GM21447 (cell line): ENCODE data around the gene TOMM7.

ENCODE experiments used
- ATAC-seq: cut with Tn5 transposase; IDR thresholded peaks from one replicate; pipeline ENCODE4 v1.9.1; 2021; ENCODE audit not compliant: unreplicated experiment

The TOMM7 gene

DNA sequence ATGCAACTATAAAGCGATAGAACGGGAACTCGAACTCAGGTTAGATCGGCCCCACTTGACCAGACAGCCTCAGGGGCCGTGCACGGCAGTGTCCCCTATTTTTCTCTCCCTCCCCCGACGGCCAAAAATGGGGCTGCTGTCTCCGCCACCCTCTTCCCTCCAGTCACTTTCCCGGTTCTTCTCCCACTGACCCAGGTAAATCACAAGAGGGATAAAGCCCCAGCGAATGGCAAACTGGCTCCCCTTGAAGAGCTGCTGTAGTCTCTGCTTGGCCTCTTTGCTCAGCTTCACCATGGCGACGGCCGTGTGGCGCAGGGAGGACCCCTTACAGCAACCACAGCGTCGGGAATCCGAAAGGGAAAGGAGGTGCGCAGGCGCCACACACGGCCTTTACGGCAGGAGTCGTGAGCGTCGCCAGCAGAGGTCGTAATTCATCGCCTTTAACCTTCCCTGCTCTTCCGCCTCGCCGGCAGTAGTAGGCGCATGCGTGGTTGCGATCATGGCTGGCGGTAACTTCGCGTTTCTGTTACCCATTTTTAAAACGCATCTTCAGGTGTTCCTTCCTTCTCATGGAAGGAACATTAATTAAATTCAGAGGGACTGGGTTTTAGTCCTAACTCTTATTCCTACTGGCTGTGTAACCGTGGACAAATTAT, at the start of gene TOMM7:
TOMM7 (minus strand) TSS at position 364 of the 656 bp plus-strand sequence; CDS start at position 294, 70 bp downstream.
- peak; percentile 82 for ATAC-seq

DNA sequence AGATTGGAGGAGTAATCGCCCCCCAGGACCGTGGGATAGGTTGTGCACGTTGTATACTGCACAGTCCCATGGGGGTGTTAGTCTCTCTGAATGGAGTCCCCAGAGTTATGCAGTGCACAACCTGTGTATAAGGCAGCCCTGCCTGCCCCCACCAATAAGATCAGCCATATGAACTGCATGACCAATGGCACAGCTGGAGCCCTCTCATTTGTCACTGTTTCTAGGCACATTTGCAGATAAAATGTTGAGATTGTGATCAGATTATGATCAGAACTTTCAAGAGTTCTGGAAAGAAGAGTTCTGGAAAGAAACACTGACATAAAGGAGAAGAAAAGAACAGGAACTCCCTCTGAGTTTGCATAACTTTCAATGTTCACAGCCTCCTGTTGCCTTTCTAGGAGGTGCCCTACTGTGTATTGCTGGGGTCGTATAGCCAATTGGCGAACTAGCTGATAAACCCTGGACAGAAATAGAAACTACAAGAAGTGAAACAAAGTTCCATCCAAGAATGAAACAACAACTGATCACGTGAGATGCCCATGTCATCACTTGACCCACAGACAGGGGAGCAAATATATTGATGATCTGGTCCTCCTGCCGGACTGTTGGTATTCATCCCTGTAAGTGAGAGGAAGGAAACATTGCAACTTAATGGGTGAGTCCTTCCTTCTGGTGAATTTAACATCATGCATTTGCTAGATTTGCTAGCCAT, 49.6 kb upstream of the TOMM7 start:
- ATAC-seq, result peak; percentile 93

DNA sequence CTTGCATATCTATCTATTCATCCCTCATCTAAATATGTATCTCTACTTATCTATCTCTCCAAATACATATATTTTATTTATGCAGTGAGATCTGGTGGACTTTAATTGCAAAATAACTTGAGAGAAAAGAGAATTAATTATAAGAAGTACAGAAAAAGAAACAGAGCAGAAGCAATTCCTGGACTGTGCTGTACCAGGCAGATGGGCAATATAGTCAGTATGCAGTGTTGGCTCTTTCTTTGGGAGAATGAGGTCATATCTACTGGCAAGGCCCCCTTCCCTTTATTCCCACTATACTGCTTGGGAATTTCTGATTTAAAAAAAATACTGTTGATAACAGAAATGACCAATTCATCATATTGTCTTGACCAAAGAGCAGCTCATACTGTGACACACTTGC, 49.0 kb upstream of the TOMM7 start:
- no peak for ATAC-seq

DNA sequence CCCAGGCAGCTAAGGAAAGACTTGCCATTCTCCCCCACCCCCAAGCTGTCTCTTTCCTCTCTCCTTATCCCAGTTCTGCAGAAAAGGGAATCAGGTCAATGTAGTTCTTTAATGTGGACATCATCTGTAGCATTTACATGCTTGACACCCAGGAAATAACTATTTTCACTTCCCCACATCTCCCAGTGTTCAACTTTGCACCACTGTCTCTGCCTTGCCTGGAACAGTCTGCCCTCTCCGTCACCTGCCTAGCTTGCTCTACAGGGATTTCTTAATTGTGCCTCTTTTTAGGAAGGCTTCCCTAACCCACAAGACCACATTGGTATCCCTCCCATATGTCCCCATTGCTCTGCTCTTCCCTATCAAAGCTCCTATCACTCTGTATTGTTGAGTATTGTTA, 45.9 kb upstream of the TOMM7 start:
- no peak for ATAC-seq

DNA sequence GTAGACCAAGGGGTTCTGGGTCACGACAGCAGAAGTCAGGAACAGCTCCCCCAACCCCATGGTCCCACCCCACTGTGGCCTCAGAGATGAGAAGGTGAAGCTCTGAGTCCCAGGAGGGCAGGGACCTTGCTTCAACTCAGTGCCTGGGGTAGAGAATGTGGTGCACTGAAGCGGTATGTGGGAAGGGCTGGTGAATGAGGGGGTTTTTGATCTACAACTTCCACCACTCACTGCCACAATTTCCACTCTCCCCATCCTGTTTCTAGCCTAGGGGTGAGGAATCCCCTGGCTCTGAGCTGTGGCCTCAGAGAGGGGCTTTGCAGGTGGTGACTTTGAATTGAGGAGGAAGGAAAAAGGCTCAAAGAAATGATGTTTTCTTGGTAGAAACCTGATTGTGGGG, 44.9 kb upstream of the TOMM7 start:
- ATAC-seq, result no peak

DNA sequence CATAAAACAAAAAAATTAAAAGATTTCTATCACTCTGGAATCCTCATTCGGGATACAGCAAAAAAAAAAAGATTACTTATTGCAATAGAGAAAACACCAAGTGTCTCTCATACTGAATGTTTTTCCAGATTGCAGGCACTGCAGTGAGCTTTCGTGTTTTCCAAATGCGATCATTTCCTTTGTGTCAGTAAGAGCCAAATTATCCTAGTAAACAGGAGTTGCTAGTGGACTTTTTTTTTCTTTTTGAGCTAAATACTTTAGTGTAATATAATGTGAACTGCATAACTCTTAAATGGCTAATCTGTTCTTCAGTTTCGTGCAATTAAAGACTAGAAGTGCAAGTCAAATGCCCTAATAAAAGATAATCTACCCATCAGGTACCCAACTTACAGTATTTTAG, 44.4 kb upstream of the TOMM7 start:
- ATAC-seq, result no peak

DNA sequence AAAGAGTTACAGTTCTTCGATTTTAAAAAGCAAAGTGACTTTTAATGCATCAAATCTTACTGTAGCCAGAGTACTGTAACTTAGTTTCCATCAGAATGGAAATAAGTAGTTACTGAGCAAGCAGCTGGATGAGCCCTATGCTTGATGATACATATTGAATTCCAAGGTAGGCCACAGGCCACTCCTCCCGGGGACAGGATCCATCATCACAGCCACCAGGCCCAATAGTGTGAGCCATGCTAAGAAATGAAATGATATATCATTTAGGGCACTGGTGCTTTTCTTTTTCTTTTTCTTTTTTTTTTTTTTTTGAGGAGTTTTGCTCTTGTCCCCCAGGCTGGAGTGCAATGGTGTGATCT, 42.9 kb upstream of the TOMM7 start:
- ATAC-seq, result no peak

DNA sequence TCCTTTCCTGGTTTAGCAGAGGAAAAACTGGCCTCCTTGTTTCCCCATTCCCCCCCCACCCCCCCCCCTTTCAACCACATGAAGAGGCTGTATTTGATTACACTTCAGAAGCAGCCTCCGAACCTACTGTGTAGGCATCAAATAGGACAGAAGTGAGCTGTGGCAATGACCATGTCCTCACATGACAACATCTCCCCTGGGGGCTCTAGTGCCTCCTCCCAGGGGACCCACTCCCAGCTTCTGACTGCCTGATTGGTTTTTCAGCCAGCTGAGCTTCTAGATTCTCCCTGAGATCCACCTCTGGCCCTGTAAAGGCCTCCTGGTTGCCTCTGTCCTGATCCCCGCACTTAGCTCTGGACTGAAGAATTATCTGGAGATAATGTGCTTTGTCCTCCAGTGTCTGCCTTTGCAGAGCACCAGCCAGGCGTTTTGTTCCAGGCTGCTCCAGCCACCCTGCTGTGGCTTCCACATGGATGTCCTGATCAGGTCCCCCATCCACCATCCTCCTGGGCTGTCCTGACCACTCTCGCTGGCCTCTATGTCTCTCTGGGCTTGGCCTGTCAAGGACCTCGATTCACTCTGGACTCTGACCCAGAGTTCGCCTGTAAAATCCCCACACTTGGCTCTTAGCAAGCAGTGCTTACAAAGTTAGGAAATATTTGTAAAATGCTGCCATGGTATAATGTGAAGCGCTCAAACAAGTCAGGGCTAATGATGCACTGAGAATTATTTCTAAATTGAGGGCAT, 42.4 kb upstream of the TOMM7 start:
- no peak for ATAC-seq

DNA sequence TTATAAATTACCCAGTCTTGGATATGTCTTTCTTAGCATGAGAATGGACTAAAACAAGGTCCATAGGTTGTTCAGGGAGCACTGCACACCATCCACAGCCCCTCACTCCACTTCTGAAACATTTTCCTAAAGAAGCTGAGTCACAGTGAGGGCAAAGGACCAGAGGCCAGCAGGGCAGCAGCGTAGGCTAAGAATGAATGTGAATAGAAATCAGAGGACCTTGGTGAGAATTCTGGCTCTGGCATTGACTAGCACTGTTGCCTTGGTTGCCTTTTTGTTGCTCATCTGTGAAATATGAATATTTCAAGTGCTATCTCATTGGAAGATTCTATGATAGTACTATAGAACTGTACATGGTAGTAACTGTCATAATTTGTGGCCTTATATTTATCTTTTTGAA, 41.7 kb upstream of the TOMM7 start:
- no peak for ATAC-seq

DNA sequence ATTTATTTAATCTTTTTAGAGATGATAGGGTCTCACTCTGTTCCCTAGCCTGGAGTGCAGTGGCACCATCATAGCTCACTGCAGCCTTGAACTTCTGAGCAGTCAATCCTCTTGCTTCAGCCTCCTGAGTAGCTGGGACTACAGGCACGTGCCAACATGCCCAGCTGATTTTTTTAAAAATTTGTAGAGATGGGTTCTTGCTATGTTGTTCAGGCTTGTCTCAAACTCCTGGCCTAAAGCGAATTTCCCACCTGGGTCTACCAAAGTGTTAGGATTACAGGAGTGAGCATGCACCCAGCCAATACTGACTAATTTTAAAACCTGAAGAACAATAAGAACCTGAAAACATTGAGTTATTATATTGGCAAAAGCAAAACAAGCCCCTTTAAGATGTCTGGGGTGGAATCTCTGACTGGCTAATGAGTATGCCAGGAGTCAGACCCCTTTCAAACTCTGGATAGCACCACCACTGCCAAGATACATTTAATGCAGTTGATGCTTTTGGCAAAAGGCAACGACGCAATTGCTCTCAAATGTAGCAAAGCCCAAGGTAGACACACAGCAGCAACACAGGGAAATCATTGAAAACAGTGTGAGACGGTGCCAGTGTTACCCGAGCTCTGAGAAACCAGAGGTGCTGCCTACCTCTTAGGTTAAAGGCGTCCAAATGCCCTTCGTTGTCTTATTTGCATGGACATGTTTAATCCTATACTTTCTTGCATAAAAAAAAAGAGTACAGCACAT, 40.7 kb upstream of the TOMM7 start:
- ATAC-seq, result no peak

DNA sequence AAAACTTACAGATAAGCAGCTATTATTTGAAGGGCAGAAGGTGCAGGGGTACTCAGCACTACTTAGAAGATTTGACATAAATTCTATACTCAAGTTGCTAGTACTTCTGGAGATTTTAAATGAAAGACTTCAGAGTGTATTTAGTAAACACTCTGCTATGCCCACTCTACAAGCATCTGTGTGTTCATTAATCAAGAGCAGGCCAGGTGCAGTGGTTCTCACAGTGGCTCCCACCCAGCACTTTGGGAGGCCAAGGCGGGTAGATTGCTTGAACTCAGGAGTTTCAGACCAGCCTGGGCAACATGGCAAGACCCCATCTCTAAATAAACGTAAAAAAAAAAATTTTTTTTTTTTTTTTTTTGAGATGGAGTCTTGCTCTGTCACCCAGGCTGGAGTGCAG, 38.9 kb upstream of the TOMM7 start:
- no peak for ATAC-seq

DNA sequence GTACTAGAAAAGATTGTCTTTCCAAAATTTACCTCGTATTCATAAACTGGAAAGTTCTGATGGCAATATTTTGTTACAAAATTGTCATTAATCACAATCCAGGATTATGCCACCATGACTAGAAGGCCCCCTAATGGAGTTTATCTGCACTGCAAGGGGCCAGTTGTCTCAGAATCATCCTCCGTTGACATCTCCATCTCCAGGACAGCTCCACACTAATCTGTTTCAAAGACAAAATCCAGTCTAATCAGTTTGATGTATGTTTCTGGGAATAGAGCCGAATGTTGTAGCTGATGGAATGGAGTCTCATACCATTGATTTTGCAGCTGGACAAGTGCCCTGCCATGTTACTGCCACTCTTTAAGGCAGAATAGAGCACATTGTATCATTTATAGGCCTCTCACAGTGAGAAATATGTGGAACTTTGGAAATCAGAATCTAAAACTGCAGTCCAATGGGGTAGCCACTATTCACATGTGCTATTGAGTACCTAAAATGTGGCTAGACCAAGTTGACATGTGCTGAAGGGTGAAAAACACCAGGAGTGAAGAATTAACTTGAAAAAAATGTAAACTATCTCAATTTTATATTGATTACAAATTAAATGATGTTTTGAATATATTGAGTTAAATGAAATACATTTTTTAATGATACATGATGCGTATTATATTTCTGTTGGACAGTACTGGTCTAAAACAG, 38.3 kb upstream of the TOMM7 start:
- ATAC-seq, result no peak

DNA sequence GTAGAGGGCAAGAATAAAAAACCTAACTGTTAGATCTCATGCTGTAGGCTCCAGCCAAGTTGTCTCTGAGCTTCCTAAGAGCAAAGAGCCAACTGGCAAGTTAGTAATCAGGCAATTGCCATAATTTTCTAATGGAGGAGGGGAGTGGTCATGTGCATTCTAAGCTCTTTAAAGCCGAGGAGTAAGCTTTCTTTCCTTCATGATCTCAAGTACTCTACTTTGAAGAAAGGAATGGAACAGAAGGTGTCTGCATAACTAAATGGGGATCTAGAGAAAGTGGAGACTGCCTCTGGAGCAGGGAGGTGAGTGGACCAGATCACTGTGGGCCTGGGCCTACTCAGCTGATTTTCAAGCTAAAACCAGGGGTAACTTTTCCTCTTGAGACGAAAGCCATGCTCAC, 37.7 kb upstream of the TOMM7 start:
- no peak for ATAC-seq

DNA sequence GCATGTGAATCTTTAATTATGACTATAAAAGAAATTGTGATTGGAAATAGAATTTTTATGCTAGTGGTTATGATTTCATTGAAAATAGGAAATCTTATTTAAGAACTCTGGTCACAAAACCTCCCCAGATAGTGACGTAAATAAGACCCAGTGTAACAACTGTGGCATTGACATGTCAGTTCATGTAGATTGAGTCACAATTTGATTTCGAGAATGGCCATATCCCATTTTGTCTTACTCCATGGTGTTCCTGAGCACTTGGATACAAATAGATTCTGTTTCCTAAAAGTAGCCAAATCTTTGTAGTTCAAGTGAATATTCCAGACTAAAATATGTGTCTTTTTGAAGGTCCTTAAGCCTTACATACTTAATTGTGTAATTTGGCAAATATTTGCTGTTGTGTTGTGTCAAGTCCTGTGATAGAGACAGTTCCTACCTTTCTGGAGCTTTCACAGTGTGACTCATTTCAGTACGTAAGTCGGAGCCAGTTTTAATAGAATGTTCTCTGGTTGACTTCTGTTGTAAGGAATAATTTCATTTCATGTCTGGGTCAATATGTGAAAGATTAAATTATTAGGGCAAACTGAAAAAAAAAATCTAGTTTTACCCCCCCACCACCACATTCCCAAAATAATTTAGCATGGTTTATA, 37.1 kb upstream of the TOMM7 start:
- ATAC-seq, result no peak

DNA sequence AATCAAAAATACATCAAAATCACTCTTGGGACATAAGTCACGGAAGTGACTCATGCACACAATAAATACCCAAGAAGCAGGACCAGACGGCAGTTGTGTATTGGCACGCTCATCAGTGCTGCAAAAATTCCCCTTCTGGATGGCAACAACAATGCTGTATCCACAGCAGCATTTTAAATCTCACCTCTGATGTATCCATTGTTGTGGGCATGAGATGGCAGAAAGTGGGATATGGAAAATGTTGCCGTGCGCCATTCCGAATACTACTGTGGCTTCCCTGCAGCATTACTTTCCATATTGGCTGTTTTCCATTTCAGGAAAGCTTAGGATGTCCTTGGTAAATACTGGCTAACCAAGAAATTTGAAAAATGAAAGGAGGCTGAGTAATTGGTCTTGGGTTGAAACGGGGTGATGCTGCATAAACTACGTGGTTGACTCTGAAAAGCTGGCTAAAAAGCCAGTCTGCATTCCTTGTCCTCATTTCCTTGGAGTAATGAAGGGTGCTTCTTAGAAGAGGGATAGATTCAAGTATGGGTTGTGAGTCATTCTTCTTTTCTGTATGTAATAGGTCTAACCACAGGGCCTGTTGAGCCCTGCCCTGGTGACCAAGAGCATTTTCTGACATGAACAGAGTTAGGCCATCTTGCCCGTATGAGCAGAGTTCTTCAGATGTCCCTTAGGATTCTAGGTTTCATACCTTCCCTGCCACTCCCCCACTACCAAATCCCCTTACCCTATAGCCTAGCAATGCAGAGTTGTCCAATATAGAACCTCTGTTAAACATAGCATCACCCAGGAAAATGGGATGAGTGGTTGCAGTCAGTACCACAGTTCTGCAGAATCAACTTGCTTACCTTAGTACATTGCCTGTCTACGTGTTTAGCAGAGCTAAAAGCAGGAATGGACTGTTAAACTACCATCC, 36.3 kb upstream of the TOMM7 start:
- no peak for ATAC-seq

DNA sequence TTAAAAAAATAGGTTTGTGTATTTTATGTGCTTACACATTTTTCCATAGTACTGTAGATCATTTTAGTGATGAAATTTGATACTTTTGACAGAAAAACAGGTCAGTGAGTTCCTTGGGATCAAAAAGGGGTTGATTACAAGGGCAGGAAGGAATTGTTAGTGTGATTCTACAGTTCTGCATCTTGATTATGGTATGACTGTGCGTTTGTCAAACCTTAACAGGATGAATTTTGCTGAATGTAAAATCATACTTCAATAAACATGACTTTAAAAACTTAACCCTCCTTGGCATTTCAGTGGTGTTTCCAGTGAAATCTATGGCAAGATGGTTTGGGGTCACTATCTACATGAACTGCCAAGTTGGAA, 35.6 kb upstream of the TOMM7 start:
- no peak for ATAC-seq

DNA sequence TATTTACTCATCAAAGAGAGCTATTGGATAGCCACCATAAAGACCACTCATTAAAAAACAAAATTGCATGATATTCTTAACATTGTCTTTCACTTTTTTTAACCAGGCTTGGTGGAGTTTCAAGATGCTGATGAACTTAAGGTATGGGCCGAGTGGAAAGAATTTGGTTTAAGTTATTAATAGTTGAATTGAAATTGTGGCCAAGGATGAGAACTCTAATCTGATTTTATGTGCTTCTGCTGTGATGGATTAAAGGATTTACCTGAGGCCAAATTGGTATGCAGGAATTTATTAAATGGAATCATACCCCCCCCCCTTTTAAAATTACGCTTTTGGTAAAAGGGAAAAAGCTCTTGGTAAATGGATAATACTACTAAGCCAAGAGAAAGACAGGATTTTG, 33.8 kb upstream of the TOMM7 start:
- ATAC-seq, result no peak

DNA sequence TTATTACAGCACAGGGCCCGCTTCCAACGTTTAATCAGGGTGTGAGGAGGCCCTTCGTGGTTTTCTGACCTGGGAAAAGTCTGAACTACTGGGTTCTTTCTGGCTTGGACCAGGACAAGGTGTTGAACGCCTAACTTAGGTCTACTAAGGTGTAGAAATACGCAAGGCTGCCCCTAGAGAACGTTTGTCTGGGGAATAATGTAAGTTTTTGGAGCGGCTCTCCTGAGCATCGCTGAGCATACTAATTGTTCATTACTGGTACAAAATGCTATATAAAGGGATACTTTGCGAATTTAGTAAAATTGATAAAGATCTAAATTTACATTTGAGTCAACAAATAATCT, 32.4 kb upstream of the TOMM7 start:
- peak; percentile 17 for ATAC-seq

DNA sequence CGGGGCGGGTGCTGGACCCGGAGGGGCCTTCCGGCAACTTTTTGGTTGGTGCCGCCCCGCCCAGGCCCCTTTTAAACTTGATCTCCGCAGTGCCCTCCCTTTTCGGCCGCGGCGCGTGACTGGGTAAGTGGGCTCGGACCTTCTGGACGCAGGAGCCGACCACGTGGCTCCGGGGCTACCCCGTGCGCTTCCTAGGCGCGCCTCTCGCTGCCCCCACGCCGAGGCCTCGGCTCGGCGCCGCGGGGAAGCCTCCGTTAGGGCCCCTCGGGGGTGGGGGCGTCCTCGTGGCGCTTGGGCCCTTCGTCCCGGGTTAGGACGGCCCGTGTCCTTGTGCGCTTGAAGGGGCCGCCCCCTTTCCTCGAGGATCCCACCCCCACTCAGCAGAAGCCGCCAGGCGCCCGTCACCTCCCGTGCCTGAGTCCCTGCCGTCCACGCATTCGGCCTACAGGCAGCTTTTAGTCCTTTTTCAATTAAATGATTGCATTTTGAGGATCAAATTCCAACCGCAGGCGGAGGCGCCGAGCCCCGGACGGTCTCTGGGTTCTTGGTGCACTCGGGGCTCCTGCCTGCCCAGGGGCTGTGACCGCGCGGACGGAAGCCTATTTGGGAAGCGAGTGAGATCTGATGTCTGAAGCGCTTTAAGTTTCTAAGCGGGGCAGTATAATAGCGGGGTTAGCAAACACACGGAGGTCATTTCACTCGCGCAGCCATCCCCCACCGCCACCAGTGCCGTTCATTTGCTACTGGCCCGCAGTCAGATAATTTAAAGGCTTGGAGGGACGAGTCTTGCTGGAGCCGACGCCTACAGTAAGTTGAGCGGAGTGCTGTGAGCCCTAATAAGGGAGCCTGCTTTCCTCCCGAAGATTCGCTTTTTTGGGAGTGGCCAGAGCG, 31.8 kb upstream of the TOMM7 start:
- peak; percentile 81 for ATAC-seq
